22Rv1 (cell line): ENCODE data around the gene TMEM232.

Experiments
- H3K27ac ChIP-seq: fragments of 450-650 bp; 2 replicates; pipeline ENCODE4 v1.5.1; 2017
- CTCF ChIP-seq: fragments of 450-650 bp; IDR thresholded peaks from 2 replicates; pipeline ENCODE4 v1.5.1; 2017; ENCODE audit warnings: mild to moderate bottlenecking
- ZFX ChIP-seq: fragments of 450-650 bp; IDR thresholded peaks from 2 replicates; pipeline ENCODE4 v1.6.1; 2017; ENCODE audit warnings: antibody characterized with exemption, borderline replicate concordance

Gene TMEM232

DNA sequence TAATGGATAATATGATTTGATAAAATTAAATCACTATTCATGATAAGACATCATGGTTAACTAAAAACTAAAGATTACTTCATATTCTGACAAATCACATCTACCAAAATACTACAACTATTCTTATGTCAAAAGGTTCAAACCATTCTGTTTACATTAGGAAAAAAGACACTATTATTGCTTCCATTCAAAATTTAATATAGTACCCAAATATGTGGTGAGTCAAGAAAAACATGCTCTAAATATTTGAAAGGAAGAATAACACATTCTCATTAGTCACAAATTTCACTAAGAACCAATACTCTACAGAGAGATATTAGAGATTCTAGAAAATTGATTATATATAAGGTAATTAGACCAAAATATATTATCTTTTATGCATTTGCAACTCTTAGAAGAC is 234.0 kb downstream of the TMEM232 start:
- TF ChIP-seq ZFX (no peak), CTCF (no peak)
- H3K27ac ChIP-seq, result no peak overlapping the region

DNA sequence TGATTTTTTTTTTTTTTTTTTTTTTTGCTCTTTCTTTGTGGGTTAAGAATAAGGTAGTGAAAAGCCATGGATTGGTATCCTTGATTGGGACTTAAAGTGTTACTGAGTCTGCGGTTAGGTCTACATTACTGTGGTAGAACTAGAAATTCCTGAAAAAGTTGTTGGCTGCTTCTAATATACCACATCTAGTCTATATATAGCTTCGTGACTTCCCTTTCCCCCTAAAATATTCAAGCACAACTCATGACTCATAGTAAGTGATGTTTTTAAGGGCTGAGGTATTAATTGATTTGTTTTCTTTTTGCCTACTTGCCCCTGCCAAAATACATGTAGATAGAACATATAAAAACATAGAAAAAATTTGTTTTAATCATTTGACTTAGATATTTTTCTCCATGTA is 247.6 kb downstream of the TMEM232 start:
- H3K27ac ChIP-seq, result no peak overlapping the region
- no peak for TF ChIP-seq ZFX
- no peak for TF ChIP-seq CTCF

- TF ChIP-seq ZFX (no peak), CTCF (no peak)
- no peak overlapping the region for H3K27ac ChIP-seq
Measured at GRCh38 chr5:110477911-110478310, 248.6 kb downstream of the TMEM232 start.

DNA sequence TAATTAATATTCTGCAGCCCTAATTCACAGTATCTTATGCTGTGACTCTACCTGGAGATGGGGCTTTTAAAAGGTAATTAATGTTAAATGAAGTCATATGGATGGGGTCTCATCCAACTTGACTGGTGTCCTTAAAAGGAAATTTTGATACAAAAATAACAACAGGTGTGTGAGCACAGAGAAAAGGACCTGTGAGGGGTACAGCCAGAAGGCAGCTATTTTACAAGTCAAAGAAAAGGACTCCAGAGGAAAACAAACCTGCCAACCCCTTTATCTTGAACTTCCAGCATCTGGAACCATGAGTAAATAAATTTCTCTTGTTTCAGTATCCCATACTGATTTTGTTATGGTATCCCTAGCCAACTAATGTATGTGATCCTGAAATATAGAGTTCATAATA is 250.3 kb downstream of the TMEM232 start:
- no peak overlapping the region for H3K27ac ChIP-seq
- no peak for TF ChIP-seq ZFX
- TF ChIP-seq CTCF, result no peak

- TF ChIP-seq CTCF (no peak), ZFX (no peak)
- no peak overlapping the region for H3K27ac ChIP-seq
Measured at GRCh38 chr5:110475529-110475928, 250.9 kb downstream of the TMEM232 start.

DNA sequence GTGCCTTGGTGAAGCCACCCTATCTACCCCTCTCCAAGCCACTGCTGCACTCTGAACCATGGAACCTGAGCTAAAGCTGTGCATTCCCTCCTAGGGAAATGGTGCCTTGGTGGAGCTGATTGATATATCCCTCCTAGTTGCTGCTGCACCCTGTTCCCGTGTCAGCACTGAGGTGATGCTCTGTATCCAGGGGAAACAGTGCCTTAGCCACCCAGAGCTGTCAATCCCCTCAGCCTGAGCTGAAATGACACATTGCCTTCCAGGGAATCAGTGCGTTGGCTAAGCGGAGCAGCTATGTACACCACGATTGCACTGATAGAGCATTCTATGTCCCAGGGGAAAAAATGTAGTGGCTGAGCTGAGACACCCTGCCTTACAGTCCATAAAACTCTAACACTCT is 257.0 kb downstream of the TMEM232 start:
- no peak for TF ChIP-seq CTCF
- TF ChIP-seq ZFX, result no peak
- no peak overlapping the region for H3K27ac ChIP-seq

GRCh38 chr5:110463106-110463505 is 263.4 kb downstream of the TMEM232 start:
- TF ChIP-seq ZFX, result no peak
- TF ChIP-seq CTCF, result no peak
- no peak overlapping the region for H3K27ac ChIP-seq
